IPS DF 6.9 (cell line): ENCODE results near the gene GBP3.
"Not testable (repeated sequence)": the region's sequence is repeated elsewhere in the genome, so short reads cannot be mapped to it uniquely, and the experiment has no call there.

Source experiments
- DNase-seq: peaks from one replicate; pipeline ENCODE4 v3.0.0-alpha.2; 2013; ENCODE audit warnings: low read depth, low spot score
- H3K27ac ChIP-seq: one replicate; pipeline ENCODE4 v1.5.1; 2013; ENCODE audit warnings: low read length, control low read depth
- H3K27me3 ChIP-seq: 2 replicates; pipeline ENCODE4 v1.6.1; 2013; ENCODE audit warnings: mild to moderate bottlenecking, low read length; ENCODE audit not compliant: control insufficient read depth, insufficient read depth
- H3K36me3 ChIP-seq: 2 replicates; pipeline ENCODE4 v1.6.1; 2013; ENCODE audit warnings: low read length; ENCODE audit not compliant: control insufficient read depth, insufficient read depth
- H3K4me1 ChIP-seq: 2 replicates; pipeline ENCODE4 v1.6.1; 2013; ENCODE audit warnings: low read length; ENCODE audit not compliant: control insufficient read depth, insufficient read depth
- H3K4me3 ChIP-seq: 2 replicates; pipeline ENCODE4 v1.5.1; 2013; ENCODE audit warnings: mild to moderate bottlenecking, low read length
- H3K9me3 ChIP-seq: 2 replicates; pipeline ENCODE4 v1.6.1; 2013; ENCODE audit warnings: low read length, inconsistent platforms; ENCODE audit not compliant: control insufficient read depth, insufficient read depth
- WGBS: extraction: QIAGEN DNeasy Blood & Tissue Kit; methylation state at CpG from one replicate; pipeline ENCODE4 v1.1.7; 2013; ENCODE audit warnings: mixed read lengths, missing lambda C conversion rate; ENCODE audit not compliant: insufficient read length, insufficient coverage; 5-methylcytosine and 5-hydroxymethylcytosine counted together

GBP3 gene

GRCh38 chr1:89002176-89002575 lies 20.5 kb downstream of the GBP3 start:
- H3K9me3 ChIP-seq, DNase-seq, H3K27me3 ChIP-seq, H3K4me1 ChIP-seq, H3K27ac ChIP-seq, H3K4me3 ChIP-seq, H3K36me3 ChIP-seq: not testable (repeated sequence)

- no peaks in the 10 kb centered on the region for H3K36me3 ChIP-seq
- no peaks in the 10 kb centered on the region for H3K9me3 ChIP-seq
- no peak overlapping the region for H3K4me3 ChIP-seq
- no peak for DNase-seq
- no peak overlapping the region for H3K27ac ChIP-seq
- no peaks in the 10 kb centered on the region for H3K27me3 ChIP-seq
- H3K4me1 ChIP-seq: no peaks in the 10 kb centered on the region; the same call in 1 of the 2 replicates
These were observed 21.2 kb downstream of the GBP3 start for GRCh38 chr1:89001510-89001909.

- WGBS: no CpG with 5 or more reads among the region's 2 CpGs
- DNase-seq: peak; percentile 39
- H3K4me3 ChIP-seq: no peak overlapping the region
- H3K9me3 ChIP-seq: no peaks in the 10 kb centered on the region
- H3K36me3 ChIP-seq: no peaks in the 10 kb centered on the region
- no peaks in the 10 kb centered on the region for H3K27me3 ChIP-seq
- peaks cover under 1% of the 10 kb centered on the region; the same call in 1 of the 2 replicates for H3K4me1 ChIP-seq
- H3K27ac ChIP-seq: no peak overlapping the region
These were observed 23.9 kb downstream of the GBP3 start for GRCh38 chr1:88998716-88999115.

GRCh38 chr1:88990426-88990825 lies 32.2 kb downstream of the GBP3 start:
- H3K4me3 ChIP-seq: no peak overlapping the region
- peaks cover 1% of the 10 kb centered on the region; the same call in 1 of the 2 replicates for H3K4me1 ChIP-seq
- H3K9me3 ChIP-seq: no peaks in the 10 kb centered on the region
- DNase-seq: no peak
- no peaks in the 10 kb centered on the region; the same call in 1 of the 2 replicates for H3K36me3 ChIP-seq
- no peaks in the 10 kb centered on the region for H3K27me3 ChIP-seq
- H3K27ac ChIP-seq: no peak overlapping the region
- WGBS: no CpG with 5 or more reads among the region's 1 CpG

- WGBS: no CpG with 5 or more reads among the region's 4 CpGs
These were observed 37.0 kb downstream of the GBP3 start for GRCh38 chr1:88985692-88986091.

GRCh38 chr1:88985032-88985431 lies 37.6 kb downstream of the GBP3 start:
- Histone ChIP-seq H3K27me3 (no peaks in the 10 kb centered on the region), H3K9me3 (no peaks in the 10 kb centered on the region), H3K27ac (no peak overlapping the region), H3K4me3 (no peak overlapping the region), H3K36me3 (no peaks in the 10 kb centered on the region; the same call in 1 of the 2 replicates), H3K4me1 (no peaks in the 10 kb centered on the region)
- no CpG with 5 or more reads among the region's 1 CpG for WGBS
- DNase-seq: no peak

More at GRCh38 chr1:88985692-88986091, 37.0 kb downstream of the GBP3 start:
- no peak for DNase-seq
- Histone ChIP-seq H3K4me1 (no peaks in the 10 kb centered on the region; the same call in 1 of the 2 replicates), H3K36me3 (no peaks in the 10 kb centered on the region; the same call in 1 of the 2 replicates), H3K4me3 (no peak overlapping the region), H3K9me3 (no peaks in the 10 kb centered on the region), H3K27ac (no peak overlapping the region), H3K27me3 (no peaks in the 10 kb centered on the region)

- H3K27me3 ChIP-seq: no peaks in the 10 kb centered on the region
- no peaks in the 10 kb centered on the region for H3K4me1 ChIP-seq
- no peaks in the 10 kb centered on the region for H3K9me3 ChIP-seq
- no CpG with 5 or more reads among the region's 1 CpG for WGBS
- DNase-seq: no peak
- H3K27ac ChIP-seq: no peak overlapping the region
- no peak overlapping the region for H3K4me3 ChIP-seq
- H3K36me3 ChIP-seq: no peaks in the 10 kb centered on the region; the same call in 1 of the 2 replicates
These were observed 38.1 kb downstream of the GBP3 start for GRCh38 chr1:88984569-88984968.

GRCh38 chr1:88983791-88984559 lies 38.7 kb downstream of the GBP3 start:
- H3K27ac ChIP-seq: no peak overlapping the region
- DNase-seq: no peak
- WGBS: no CpG with 5 or more reads among the region's 17 CpGs
- H3K9me3 ChIP-seq: no peaks in the 10 kb centered on the region
- H3K27me3 ChIP-seq: no peaks in the 10 kb centered on the region
- no peak overlapping the region; the same call in 1 of the 2 replicates for H3K4me3 ChIP-seq
- no peaks in the 10 kb centered on the region; the same call in 1 of the 2 replicates for H3K36me3 ChIP-seq
- H3K4me1 ChIP-seq: no peaks in the 10 kb centered on the region

- DNase-seq: no peak
These were observed 40.6 kb downstream of the GBP3 start for GRCh38 chr1:88982055-88982454.

GRCh38 chr1:88981506-88981905 lies 41.2 kb downstream of the GBP3 start:
- DNase-seq, H3K27me3 ChIP-seq, H3K9me3 ChIP-seq, H3K27ac ChIP-seq, H3K36me3 ChIP-seq, H3K4me3 ChIP-seq, H3K4me1 ChIP-seq: not testable (repeated sequence)
- no CpG with 5 or more reads among the region's 2 CpGs for WGBS

More at GRCh38 chr1:88982055-88982454, 40.6 kb downstream of the GBP3 start:
- Histone ChIP-seq H3K9me3 (no peaks in the 10 kb centered on the region), H3K36me3 (no peaks in the 10 kb centered on the region; the same call in 1 of the 2 replicates), H3K27me3 (no peaks in the 10 kb centered on the region), H3K27ac (no peak overlapping the region), H3K4me3 (no peak overlapping the region), H3K4me1 (no peaks in the 10 kb centered on the region)

- no peak overlapping the region for H3K4me3 ChIP-seq
- H3K9me3 ChIP-seq: no peaks in the 10 kb centered on the region
- H3K4me1 ChIP-seq: no peaks in the 10 kb centered on the region
- WGBS: no CpG with 5 or more reads among the region's 1 CpG
- H3K27ac ChIP-seq: no peak overlapping the region
- no peaks in the 10 kb centered on the region for H3K36me3 ChIP-seq
- DNase-seq: no peak
- no peaks in the 10 kb centered on the region for H3K27me3 ChIP-seq
These were observed 41.8 kb downstream of the GBP3 start for GRCh38 chr1:88980870-88981269.
